Stimulated activated CD4-positive, alpha-beta T cell treated with anti-CD3 and anti-CD28 coated beads, Interleukin-12 subunit alpha, Interleukin-12 subunit beta, amount 100 ng/mL, for 48 hours (primary cell): ENCODE results near the gene SGMS1.
"Not testable (repeated sequence)": the region's sequence is repeated elsewhere in the genome, so short reads cannot be mapped to it uniquely, and the experiment has no call there.

Source experiments
- DNase-seq, 3 donors: peaks; one replicate each; pipeline ENCODE4 v3.0.0-alpha.2; 2020; ENCODE audit warnings: low read depth in 2 of 3, low spot score in 1 of 3

SGMS1 gene

GRCh38 chr10:50623663-50624412 is at the start of gene SGMS1:
TSS of gene SGMS1 (minus strand) at chr10:50623956. CDS start at chr10:50344114, 279,842 bp downstream.
- DNase-seq, result peak in 2 of 3 donors; percentile 51 to 77

- DNase-seq, result not testable (repeated sequence)
Measured at GRCh38 chr10:50672152-50672551, 48.4 kb upstream of the SGMS1 start.

- not testable (repeated sequence) for DNase-seq
Measured at GRCh38 chr10:50671645-50672044, 47.9 kb upstream of the SGMS1 start.

GRCh38 chr10:50669957-50670356 is 46.2 kb upstream of the SGMS1 start:
- DNase-seq, result not testable (repeated sequence)

GRCh38 chr10:50667353-50667752 is 43.6 kb upstream of the SGMS1 start:
- not testable (repeated sequence) for DNase-seq

GRCh38 chr10:50662420-50662819 is 38.7 kb upstream of the SGMS1 start:
- DNase-seq, result not testable (repeated sequence)

- not testable (repeated sequence) for DNase-seq
Measured at GRCh38 chr10:50661563-50661962, 37.8 kb upstream of the SGMS1 start.

GRCh38 chr10:50659865-50660730 is 36.3 kb upstream of the SGMS1 start:
- DNase-seq, result peak; percentile 21 to 55 (median 40)

GRCh38 chr10:50659016-50659864 is 35.5 kb upstream of the SGMS1 start:
- not testable (repeated sequence) for DNase-seq

- no peak for DNase-seq
Measured at GRCh38 chr10:50658165-50658564, 34.4 kb upstream of the SGMS1 start.

GRCh38 chr10:50653758-50654157 is 30.0 kb upstream of the SGMS1 start:
- no peak for DNase-seq

GRCh38 chr10:50653142-50653541 is 29.4 kb upstream of the SGMS1 start:
- no peak for DNase-seq

GRCh38 chr10:50651808-50652207 is 28.1 kb upstream of the SGMS1 start:
- DNase-seq, result no peak

- no peak for DNase-seq
Measured at GRCh38 chr10:50650481-50650880, 26.7 kb upstream of the SGMS1 start.

GRCh38 chr10:50648935-50649227 is 25.1 kb upstream of the SGMS1 start:
- DNase-seq, result no peak

- DNase-seq, result no peak
Measured at GRCh38 chr10:50648089-50648934, 24.6 kb upstream of the SGMS1 start.

- DNase-seq, result not testable (repeated sequence)
Measured at GRCh38 chr10:50647350-50647749, 23.6 kb upstream of the SGMS1 start.

- no peak for DNase-seq
Measured at GRCh38 chr10:50645236-50645635, 21.5 kb upstream of the SGMS1 start.

- no peak for DNase-seq
Measured at GRCh38 chr10:50641626-50642025, 17.9 kb upstream of the SGMS1 start.

- no peak for DNase-seq
Measured at GRCh38 chr10:50640238-50640637, 16.5 kb upstream of the SGMS1 start.
